Ovary (tissue), 9 donors: ENCODE measurements around the gene LKAAEAR1. TPM values are rescaled to one million over a fixed set of nuclear protein-coding genes. Genes with fewer than 3 reads are reported as not detected.
A peak's percentile ranks its signal among the peaks of the same experiment; 100 is the strongest.

Experiments
- DNase-seq, 5 donors: peaks; one replicate each; pipeline ENCODE4 v3.0.0-alpha.2; 2019 to 2020
- H3K27ac ChIP-seq, 2 donors: fragments of 200-600 bp; one replicate each; pipeline versions ENCODE4 v1.5.1 to v1.8.0; 2019 to 2022
- H3K27me3 ChIP-seq: fragments of 200-600 bp; one replicate; pipeline ENCODE4 v1.8.0; 2022
- H3K36me3 ChIP-seq: fragments of 200-600 bp; sonication (generic); one replicate; pipeline ENCODE4 v1.5.1; 2019
- H3K4me1 ChIP-seq: one replicate; pipeline ENCODE4 v1.8.1; 2013; ENCODE audit warnings: mild to moderate bottlenecking, moderate library complexity; ENCODE audit not compliant: insufficient read depth
- H3K4me3 ChIP-seq: fragments of 200-600 bp; sonication (generic); one replicate; pipeline ENCODE4 v1.5.1; 2017
- H3K9me3 ChIP-seq, 2 donors: fragments of 200-600 bp in 1 of 2; sonication (generic) in 1 of 2; one replicate each; pipeline versions ENCODE4 v1.5.1 to v1.8.1; 2013 to 2019; ENCODE audit warnings: mild to moderate bottlenecking in 1 of 2, moderate library complexity in 1 of 2
- EP300 ChIP-seq: sonication (generic); formaldehyde crosslinking; IDR thresholded peaks from one replicate; pipeline ENCODE4 v1.6.1; 2017; ENCODE audit warnings: antibody characterized with exemption
- POLR2A ChIP-seq: fragments of 450-650 bp; IDR thresholded peaks from one replicate; pipeline ENCODE4 v1.6.1; 2017; ENCODE audit warnings: antibody characterized with exemption, mild to moderate bottlenecking, moderate library complexity
- WGBS, 3 donors: extraction: QIAGEN DNeasy Blood & Tissue Kit in 1 of 3; methylation state at CpG; one replicate each; pipeline versions ENCODE4 v1.1.5 to v1.1.7; 2013 to 2017; 5-methylcytosine and 5-hydroxymethylcytosine counted together
- intact Hi-C, 4 donors: fragments of 100-400 bp; cut with DNase I; formaldehyde crosslinking; loops; one replicate each; pipeline versions ENCODE4 v1.11.0 to v1.15.1; 2022 to 2023
- polyA plus RNA-seq, 2 donors: library from polyadenylated mRNA; stranded (reverse); fragments of 200-250 nt in 1 of 2; fragments of 350-450 nt in 1 of 2; fragmentation: Illumina TruSeq in 1 of 2; extraction: RNeasy Lipid Tissue Mini Kit (QIAGEN cat#74804) in 1 of 2; gene quantifications; one replicate each; pipeline ENCODE4 v1.2.3, GENCODE V29; 2013 to 2014
- total RNA-seq, 7 donors: library from RNA; depleted of rRNA in 2 of 7; stranded (reverse); fragments of >200 nt in 2 of 7; fragmentation: NEBNext Ultra II Directional in 3 of 7; extraction: Animal tissue kit (Norgen Biotek cat#: 25700) in 3 of 7; gene quantifications; one replicate each; pipeline versions ENCODE4 v1.1.0 to v1.2.4, GENCODE V29; 2016 to 2023
- TF ChIP-seq, protein P1 (sequence below), 3 donors: fragments of 450-650 bp in 2 of 3; fragments of 200-600 bp in 1 of 3; IDR thresholded peaks; one replicate each; pipeline versions ENCODE4 v1.5.1 to v1.8.0; 2016 to 2022; ENCODE audit warnings: antibody characterized with exemption in 3 of 3, mild to moderate bottlenecking in 1 of 3
- donor health status: DM: no; HTN: no; CAD: no; lungs with moderate emphysema.
- donor health status: DM: no; HTN: no; CAD: no.
- donor health status: Bipolar disorder and iron deficiency.
- donor health status: DM: yes; HTN: yes; CAD: no.
- donor health status: DM: no; HTN: no; CAD: no.
- donor health status: DM: yes; HTN: yes; CAD: no.

Gene LKAAEAR1
- total and polyA plus RNA-seq, 9 donors = 10.5 TPM; not detected in 8

- Histone ChIP-seq H3K36me3 (no peaks in the 10 kb centered on the region), H3K27ac (no peak overlapping the region), H3K27me3 (peaks cover 7% of the 10 kb centered on the region), H3K4me3 (no peak overlapping the region), H3K9me3 (no peaks in the 10 kb centered on the region), H3K4me1 (peaks cover 2% of the 10 kb centered on the region)
- intact Hi-C loops = no loop called here
- TF ChIP-seq EP300 (no peak), POLR2A (no peak)
- TF ChIP-seq, protein P1, sequence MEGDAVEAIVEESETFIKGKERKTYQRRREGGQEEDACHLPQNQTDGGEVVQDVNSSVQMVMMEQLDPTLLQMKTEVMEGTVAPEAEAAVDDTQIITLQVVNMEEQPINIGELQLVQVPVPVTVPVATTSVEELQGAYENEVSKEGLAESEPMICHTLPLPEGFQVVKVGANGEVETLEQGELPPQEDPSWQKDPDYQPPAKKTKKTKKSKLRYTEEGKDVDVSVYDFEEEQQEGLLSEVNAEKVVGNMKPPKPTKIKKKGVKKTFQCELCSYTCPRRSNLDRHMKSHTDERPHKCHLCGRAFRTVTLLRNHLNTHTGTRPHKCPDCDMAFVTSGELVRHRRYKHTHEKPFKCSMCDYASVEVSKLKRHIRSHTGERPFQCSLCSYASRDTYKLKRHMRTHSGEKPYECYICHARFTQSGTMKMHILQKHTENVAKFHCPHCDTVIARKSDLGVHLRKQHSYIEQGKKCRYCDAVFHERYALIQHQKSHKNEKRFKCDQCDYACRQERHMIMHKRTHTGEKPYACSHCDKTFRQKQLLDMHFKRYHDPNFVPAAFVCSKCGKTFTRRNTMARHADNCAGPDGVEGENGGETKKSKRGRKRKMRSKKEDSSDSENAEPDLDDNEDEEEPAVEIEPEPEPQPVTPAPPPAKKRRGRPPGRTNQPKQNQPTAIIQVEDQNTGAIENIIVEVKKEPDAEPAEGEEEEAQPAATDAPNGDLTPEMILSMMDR (IDR thresholded peaks at IDR 0.05) = no peak
- DNase-seq = no peak
- 67 to 85% (median 75%) methylated on average over 10 of the region's 10 CpGs for WGBS, 3 donors
Observed at GRCh38 chr20:64052326-64052722, 31.9 kb downstream of the LKAAEAR1 start.

DNA sequence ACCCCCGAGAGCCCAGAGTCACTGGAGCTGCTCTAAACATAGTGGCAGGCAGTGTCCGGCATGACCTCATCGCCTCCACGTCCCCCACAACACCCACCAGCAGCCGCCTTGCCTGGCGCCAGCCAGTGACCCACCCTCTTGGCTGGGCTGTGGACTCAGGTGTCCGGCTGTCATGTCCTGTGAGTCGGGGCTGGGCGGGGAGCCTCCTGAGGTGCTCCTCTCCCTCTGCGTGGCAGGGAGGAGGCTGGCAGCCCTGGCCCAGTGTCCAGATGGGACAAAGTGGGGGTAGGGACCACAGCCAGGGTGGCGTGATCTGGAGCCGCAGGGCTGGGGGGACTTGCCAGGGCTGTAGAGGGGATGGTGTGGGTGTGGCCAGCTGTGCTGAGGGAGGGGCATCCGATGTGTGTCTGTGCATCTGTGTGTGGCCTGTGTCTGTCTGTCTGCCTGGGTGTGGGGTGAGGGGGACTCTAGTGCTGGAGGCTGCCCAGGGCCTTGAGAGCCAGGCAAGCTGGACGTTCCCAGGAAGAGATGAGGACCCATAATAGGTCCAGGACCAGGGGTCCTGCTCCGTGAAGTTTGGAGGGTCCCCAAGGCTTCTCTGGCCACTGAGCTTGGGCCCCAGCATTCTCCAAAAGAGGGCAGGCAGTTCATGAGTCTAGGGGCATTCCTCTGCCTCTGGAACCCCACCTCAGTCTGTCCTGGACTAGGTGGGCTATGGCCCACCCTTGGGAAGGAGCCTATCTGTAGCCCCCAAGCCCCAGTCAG lies 32.5 kb downstream of the LKAAEAR1 start:
- DNase-seq = peak in 1 of 5 donors; percentile 49
- H3K4me3 ChIP-seq = no peak overlapping the region
- TF ChIP-seq POLR2A (no peak), EP300 (no peak)
- TF ChIP-seq, protein P1 (IDR thresholded peaks at IDR 0.05) = no peak
- peaks cover 2% of the 10 kb centered on the region for H3K4me1 ChIP-seq
- no peak overlapping the region for H3K27ac ChIP-seq
- intact Hi-C loops = no loop called here
- WGBS, 3 donors = 70 to 78% (median 75%) methylated on average over 15 of the region's 15 CpGs
- no peaks in the 10 kb centered on the region for H3K36me3 ChIP-seq
- H3K27me3 ChIP-seq = peaks cover 7% of the 10 kb centered on the region
- no peaks in the 10 kb centered on the region for H3K9me3 ChIP-seq

DNA sequence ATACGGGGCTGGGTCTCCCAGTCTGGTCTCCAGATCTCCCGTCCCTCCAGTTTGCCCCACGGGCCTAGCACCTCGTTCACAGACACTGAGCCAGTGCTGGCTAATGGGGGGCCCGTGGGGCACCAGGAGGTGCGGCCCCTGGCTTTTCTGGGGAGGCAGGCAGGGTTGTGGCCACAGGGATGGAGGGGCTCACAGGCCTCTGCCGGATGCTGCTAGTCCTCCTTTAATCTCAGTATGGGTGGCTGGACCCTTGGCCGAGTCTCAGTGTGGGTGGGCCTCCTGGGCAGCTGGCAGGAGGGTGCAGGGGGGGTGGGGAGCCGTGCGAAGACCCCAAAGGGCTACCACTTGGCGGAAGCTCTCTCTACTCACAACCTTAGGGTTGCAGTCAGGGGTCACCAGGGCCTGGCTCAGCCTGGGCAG lies 33.2 kb downstream of the LKAAEAR1 start:
- intact Hi-C loops = no loop called here
- 71 to 75% (median 72%) methylated on average over 10 to 11 of the region's 11 CpGs for WGBS, 3 donors
- TF ChIP-seq POLR2A (no peak), EP300 (no peak)
- TF ChIP-seq, protein P1 (IDR thresholded peaks at IDR 0.05) = no peak
- Histone ChIP-seq H3K4me1 (peaks cover 2% of the 10 kb centered on the region), H3K4me3 (no peak overlapping the region), H3K27ac (no peak overlapping the region), H3K36me3 (no peaks in the 10 kb centered on the region), H3K9me3 (no peaks in the 10 kb centered on the region), H3K27me3 (peaks cover 7% of the 10 kb centered on the region)
- DNase-seq = no peak

DNA sequence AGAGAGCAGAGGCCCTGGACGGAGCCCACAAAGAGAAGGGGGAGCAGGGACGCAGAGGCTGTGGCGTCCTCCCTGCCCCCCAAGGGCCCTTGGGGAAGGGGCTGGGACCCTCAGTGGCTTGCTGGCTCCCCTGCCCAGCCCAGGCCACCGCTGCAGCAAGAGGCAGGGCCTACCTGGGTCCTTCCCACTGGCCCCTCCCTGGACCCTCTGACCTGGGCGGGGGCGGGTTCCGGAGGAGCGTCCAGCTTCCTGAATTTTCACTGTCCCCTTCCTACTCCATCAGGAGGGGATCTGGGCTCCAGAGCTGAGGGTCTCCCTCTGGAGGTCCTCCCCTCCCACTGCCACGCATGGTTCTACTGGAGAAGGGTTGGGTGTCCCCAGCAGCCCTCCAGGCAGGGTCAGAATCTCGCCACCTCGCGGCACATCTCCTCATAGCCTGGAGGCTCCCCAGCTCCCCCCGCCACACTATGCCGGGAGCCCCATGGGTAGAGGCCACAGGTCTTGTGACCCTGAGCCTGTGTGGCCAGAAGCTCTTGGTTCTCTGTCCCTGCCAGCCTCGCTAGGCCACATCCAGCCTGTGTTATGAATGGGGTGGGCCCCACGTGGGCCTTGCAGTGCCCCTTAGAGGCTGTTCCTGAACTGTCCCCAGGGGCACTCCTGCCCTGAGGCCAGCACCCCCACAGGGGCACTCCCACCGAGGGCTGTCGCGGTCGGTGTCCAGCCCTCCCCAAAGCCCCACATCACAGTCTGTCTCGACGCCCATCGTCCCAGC lies 33.8 kb downstream of the LKAAEAR1 start:
- Histone ChIP-seq H3K27ac (no peak overlapping the region), H3K9me3 (no peaks in the 10 kb centered on the region), H3K27me3 (peaks cover 7% of the 10 kb centered on the region), H3K4me3 (no peak overlapping the region), H3K4me1 (peaks cover 2% of the 10 kb centered on the region), H3K36me3 (no peaks in the 10 kb centered on the region)
- DNase-seq = no peak
- intact Hi-C loops = no loop called here
- 61 to 72% (median 67%) methylated on average over 22 to 23 of the region's 23 CpGs for WGBS, 3 donors
- TF ChIP-seq EP300 (no peak), POLR2A (no peak)
- TF ChIP-seq, protein P1 (IDR thresholded peaks at IDR 0.05) = no peak
